Activated CD4-positive, alpha-beta T cell treated with anti-CD3 and anti-CD28 coated beads, Interleukin-2, amount 10 ng/mL, durations not matched to agents 24 days and 14 days (primary cell): ENCODE data around the gene PUS7. TPM values are rescaled to one million over a fixed set of nuclear protein-coding genes. Genes with fewer than 3 reads are reported as not detected.
"Not testable (repeated sequence)": the region's sequence is repeated elsewhere in the genome, so short reads cannot be mapped to it uniquely, and the experiment has no call there.

ENCODE experiments used
- DNase-seq: peaks from one replicate; pipeline ENCODE4 v3.0.0; 2022
- H3K27ac Mint-ChIP-seq: one replicate; pipeline ENCODE4 v1.8.0; 2022; ENCODE audit warnings: mild to moderate bottlenecking, mixed read lengths
- H3K27me3 Mint-ChIP-seq: one replicate; pipeline ENCODE4 v1.8.0; 2022; ENCODE audit warnings: mixed read lengths
- H3K36me3 Mint-ChIP-seq: one replicate; pipeline ENCODE4 v1.8.0; 2022; ENCODE audit warnings: low read depth, mild to moderate bottlenecking, mixed read lengths
- H3K4me1 Mint-ChIP-seq: one replicate; pipeline ENCODE4 v1.8.0; 2021; ENCODE audit warnings: mixed read lengths
- H3K4me3 Mint-ChIP-seq: one replicate; pipeline ENCODE4 v1.8.0; 2022; ENCODE audit warnings: mild to moderate bottlenecking, moderate library complexity, mixed read lengths
- H3K9me3 Mint-ChIP-seq: one replicate; pipeline ENCODE4 v1.8.0; 2021; ENCODE audit warnings: mixed read lengths
- intact Hi-C: fragments of 100-400 bp; cut with micrococcal nuclease; formaldehyde crosslinking; loops from one replicate; pipeline ENCODE4 v1.15.1; 2023
- total RNA-seq: library from RNA; stranded (reverse); gene quantifications from 2 replicates; pipeline ENCODE4 v1.2.3, GENCODE V29; 2022

The PUS7 gene
- total RNA-seq, 1 donor from 2014 or later = 54.5 TPM

- no peaks in the 10 kb centered on the region for H3K9me3 Mint-ChIP-seq
- intact Hi-C loops = no loop called here
- DNase-seq = no peak
- no peaks in the 10 kb centered on the region for H3K27me3 Mint-ChIP-seq
- H3K27ac Mint-ChIP-seq = no peak overlapping the region
- no peak overlapping the region for H3K4me3 Mint-ChIP-seq
- H3K4me1 Mint-ChIP-seq = peaks cover 3% of the 10 kb centered on the region
- peaks cover 45% of the 10 kb centered on the region for H3K36me3 Mint-ChIP-seq
Measured at GRCh38 chr7:105480931-105481330, 41.1 kb downstream of the PUS7 start.

GRCh38 chr7:105478606-105479005, 43.5 kb downstream of the PUS7 start:
- no peaks in the 10 kb centered on the region for H3K9me3 Mint-ChIP-seq
- intact Hi-C loops = no loop called here

GRCh38 chr7:105477908-105478307, 44.2 kb downstream of the PUS7 start:
- intact Hi-C loops = no loop called here

More at GRCh38 chr7:105478606-105479005, 43.5 kb downstream of the PUS7 start:
- Mint-ChIP-seq H3K36me3 (peaks cover 44% of the 10 kb centered on the region), H3K27ac (no peak overlapping the region), H3K27me3 (no peaks in the 10 kb centered on the region), H3K4me3 (no peak overlapping the region), H3K4me1 (peaks cover 3% of the 10 kb centered on the region)
- DNase-seq = no peak

GRCh38 chr7:105474045-105474444, 48.0 kb downstream of the PUS7 start:
- DNase-seq = no peak
- Mint-ChIP-seq H3K9me3 (no peaks in the 10 kb centered on the region), H3K36me3 (peaks cover 38% of the 10 kb centered on the region), H3K27ac (no peak overlapping the region), H3K4me3 (no peak overlapping the region), H3K27me3 (no peaks in the 10 kb centered on the region), H3K4me1 (peaks cover 4% of the 10 kb centered on the region)
- intact Hi-C loops = no loop called here

More at GRCh38 chr7:105477908-105478307, 44.2 kb downstream of the PUS7 start:
- Mint-ChIP-seq H3K9me3 (no peaks in the 10 kb centered on the region), H3K36me3 (peaks cover 44% of the 10 kb centered on the region), H3K27ac (no peak overlapping the region), H3K27me3 (no peaks in the 10 kb centered on the region), H3K4me1 (peaks cover 3% of the 10 kb centered on the region), H3K4me3 (no peak overlapping the region)
- no peak for DNase-seq

- H3K36me3 Mint-ChIP-seq = peaks cover 32% of the 10 kb centered on the region
- H3K9me3 Mint-ChIP-seq = no peaks in the 10 kb centered on the region
- no peak overlapping the region for H3K4me3 Mint-ChIP-seq
- no peaks in the 10 kb centered on the region for H3K27me3 Mint-ChIP-seq
- intact Hi-C loops = no loop called here
- no peak for DNase-seq
- no peak overlapping the region for H3K27ac Mint-ChIP-seq
- H3K4me1 Mint-ChIP-seq = peaks cover 2% of the 10 kb centered on the region
Measured at GRCh38 chr7:105473163-105473562, 48.9 kb downstream of the PUS7 start.

GRCh38 chr7:105470846-105471245, 51.2 kb downstream of the PUS7 start:
- no peak for DNase-seq
- Mint-ChIP-seq H3K4me1 (peaks cover 2% of the 10 kb centered on the region), H3K36me3 (peaks cover 24% of the 10 kb centered on the region), H3K27me3 (no peaks in the 10 kb centered on the region), H3K27ac (no peak overlapping the region), H3K4me3 (no peak overlapping the region), H3K9me3 (no peaks in the 10 kb centered on the region)
- intact Hi-C loops = no loop called here

- H3K9me3 Mint-ChIP-seq = no peaks in the 10 kb centered on the region
- no peaks in the 10 kb centered on the region for H3K27me3 Mint-ChIP-seq
- no peak overlapping the region for H3K4me3 Mint-ChIP-seq
- peaks cover 2% of the 10 kb centered on the region for H3K4me1 Mint-ChIP-seq
- no peak for DNase-seq
- H3K27ac Mint-ChIP-seq = no peak overlapping the region
- intact Hi-C loops = no loop called here
- H3K36me3 Mint-ChIP-seq = peaks cover 18% of the 10 kb centered on the region
Measured at GRCh38 chr7:105470090-105470489, 52.0 kb downstream of the PUS7 start.

GRCh38 chr7:105462765-105463420, 59.2 kb downstream of the PUS7 start:
- peaks cover 21% of the 10 kb centered on the region for H3K36me3 Mint-ChIP-seq
- H3K27ac Mint-ChIP-seq = no peak overlapping the region
- no peaks in the 10 kb centered on the region for H3K27me3 Mint-ChIP-seq
- H3K4me3 Mint-ChIP-seq = no peak overlapping the region
- intact Hi-C loops = no loop called here
- no peaks in the 10 kb centered on the region for H3K9me3 Mint-ChIP-seq
- DNase-seq = no peak
- H3K4me1 Mint-ChIP-seq = no peaks in the 10 kb centered on the region

- intact Hi-C loops = no loop called here
- Mint-ChIP-seq H3K36me3 (peaks cover 23% of the 10 kb centered on the region), H3K4me1 (no peaks in the 10 kb centered on the region), H3K27me3 (no peaks in the 10 kb centered on the region), H3K27ac (no peak overlapping the region), H3K4me3 (no peak overlapping the region), H3K9me3 (no peaks in the 10 kb centered on the region)
- no peak for DNase-seq
Measured at GRCh38 chr7:105461518-105461917, 60.6 kb downstream of the PUS7 start.

GRCh38 chr7:105457619-105458225, 64.3 kb downstream of the PUS7 start:
- Mint-ChIP-seq H3K4me1 (no peaks in the 10 kb centered on the region), H3K4me3 (no peak overlapping the region), H3K27me3 (no peaks in the 10 kb centered on the region), H3K36me3 (peaks cover 23% of the 10 kb centered on the region), H3K9me3 (no peaks in the 10 kb centered on the region), H3K27ac (no peak overlapping the region)
- intact Hi-C loops = no loop called here
- DNase-seq = no peak

GRCh38 chr7:105454921-105455320, 67.2 kb downstream of the PUS7 start:
- DNase-seq = no peak
- H3K9me3 Mint-ChIP-seq = no peaks in the 10 kb centered on the region

GRCh38 chr7:105454095-105454747, 67.8 kb downstream of the PUS7 start:
- Mint-ChIP-seq H3K9me3 (no peaks in the 10 kb centered on the region), H3K4me3 (no peak overlapping the region), H3K4me1 (peaks cover 7% of the 10 kb centered on the region), H3K27ac (no peak overlapping the region), H3K27me3 (no peaks in the 10 kb centered on the region), H3K36me3 (peaks cover 16% of the 10 kb centered on the region)
- intact Hi-C loops = no loop called here
- no peak for DNase-seq

More at GRCh38 chr7:105454921-105455320, 67.2 kb downstream of the PUS7 start:
- H3K4me3 Mint-ChIP-seq = no peak overlapping the region
- H3K27me3 Mint-ChIP-seq = no peaks in the 10 kb centered on the region
- H3K27ac Mint-ChIP-seq = no peak overlapping the region
- H3K4me1 Mint-ChIP-seq = peaks cover 6% of the 10 kb centered on the region
- peaks cover 16% of the 10 kb centered on the region for H3K36me3 Mint-ChIP-seq
- intact Hi-C loops = loop anchor here (1.0 kb wide), 1 partner anchor 36 kb away; no protein-coding TSS in a partner anchor

GRCh38 chr7:105452085-105452484, 70.0 kb downstream of the PUS7 start:
- H3K36me3 Mint-ChIP-seq = peaks cover 6% of the 10 kb centered on the region
- H3K27me3 Mint-ChIP-seq = no peaks in the 10 kb centered on the region
- no peak overlapping the region for H3K27ac Mint-ChIP-seq
- H3K9me3 Mint-ChIP-seq = no peaks in the 10 kb centered on the region
- H3K4me3 Mint-ChIP-seq = no peak overlapping the region
- intact Hi-C loops = no loop called here
- no peak for DNase-seq
- H3K4me1 Mint-ChIP-seq = peaks cover 19% of the 10 kb centered on the region

- not testable (repeated sequence) for H3K27ac Mint-ChIP-seq
Measured at GRCh38 chr7:105450870-105451269, 71.2 kb downstream of the PUS7 start.

More at GRCh38 chr7:105450870-105451269, 71.2 kb downstream of the PUS7 start:
- DNase-seq, H3K4me3 Mint-ChIP-seq, H3K36me3 Mint-ChIP-seq, H3K27me3 Mint-ChIP-seq, H3K9me3 Mint-ChIP-seq, intact Hi-C loops: not testable (repeated sequence)
- H3K4me1 Mint-ChIP-seq = peaks cover 19% of the 10 kb centered on the region
